WTC11 (cell line): Measurements from ENCODE around the gene LRMDA. TPM values are rescaled to one million over a fixed set of nuclear protein-coding genes. Genes with fewer than 3 reads are reported as not detected.

Source experiments
- ATAC-seq: fragments of 200-7000 bp; cut with Tn5 transposase; 2 replicates; pipeline ENCODE4 v1.10.0; 2021; ENCODE audit warnings: mild to moderate bottlenecking, moderate library complexity
- CTCF ChIA-PET: fragments of 300-600 bp; sonication (Branson Sonifier 250); formaldehyde crosslinking; loops from one replicate; lab custom pipeline; 2021; ENCODE audit warnings: antibody characterized with exemption; lab: Charles Lee
- POLR2A ChIA-PET: fragments of 350-600 bp; sonication (Branson Sonifier 250); formaldehyde crosslinking; loops from one replicate; lab custom pipeline; 2021; ENCODE audit warnings: antibody characterized with exemption; lab: Charles Lee
- DNase-seq: peaks from one replicate; pipeline ENCODE4 v3.0.0; 2021; ENCODE audit warnings: low spot score
- H3K27ac Mint-ChIP-seq: 2 replicates; pipeline ENCODE4 v1.8.0; 2021; ENCODE audit warnings: mixed read lengths
- H3K27me3 Mint-ChIP-seq: 2 replicates; pipeline ENCODE4 v1.8.0; 2021; ENCODE audit warnings: low read depth, mild to moderate bottlenecking, moderate library complexity, mixed read lengths
- H3K36me3 Mint-ChIP-seq: 2 replicates; pipeline ENCODE4 v1.8.0; 2021; ENCODE audit warnings: mixed read lengths
- H3K4me1 Mint-ChIP-seq: 2 replicates; pipeline ENCODE4 v1.8.0; 2022; ENCODE audit warnings: mixed read lengths
- H3K4me3 Mint-ChIP-seq: 2 replicates; pipeline ENCODE4 v1.8.0; 2021; ENCODE audit warnings: mild to moderate bottlenecking, moderate library complexity, mixed read lengths
- H3K9me3 Mint-ChIP-seq: 2 replicates; pipeline ENCODE4 v1.8.0; 2021; ENCODE audit warnings: mixed read lengths
- CDX4 ChIP-seq: fragments of 250-450 bp; sonication (Bioruptor Pico); IDR thresholded peaks from 2 replicates; pipeline ENCODE4 v1.9.0; 2021; ENCODE audit warnings: moderate library complexity, mild to moderate bottlenecking, inconsistent platforms, borderline replicate concordance
- CREB1 ChIP-seq: sonication (generic); formaldehyde crosslinking; IDR thresholded peaks from 2 replicates; pipeline ENCODE4 v1.8.0; 2023; ENCODE audit warnings: mild to moderate bottlenecking, missing genetic modification reagents
- CTCF ChIP-seq: fragments of 200-600 bp; IDR thresholded peaks from 2 replicates; pipeline ENCODE4 v1.8.0; 2022; ENCODE audit warnings: antibody characterized with exemption
- ERG ChIP-seq: fragments of 250-450 bp; sonication (Bioruptor Pico); IDR thresholded peaks from 2 replicates; pipeline ENCODE4 v1.8.0; 2021; ENCODE audit warnings: mild to moderate bottlenecking
- ETV6 ChIP-seq: sonication (generic); formaldehyde crosslinking; IDR thresholded peaks from 2 replicates; pipeline ENCODE4 v1.8.1; 2022; ENCODE audit warnings: mild to moderate bottlenecking, missing genetic modification reagents
- FOXJ3 ChIP-seq: sonication (generic); formaldehyde crosslinking; IDR thresholded peaks from 2 replicates; pipeline ENCODE4 v1.9.0; 2021; ENCODE audit warnings: missing genetic modification reagents, mild to moderate bottlenecking, borderline replicate concordance
- FOXP1 ChIP-seq: sonication (generic); formaldehyde crosslinking; IDR thresholded peaks from 2 replicates; pipeline ENCODE4 v1.8.0; 2022; ENCODE audit warnings: missing genetic modification reagents, mild to moderate bottlenecking, moderate library complexity, borderline replicate concordance
- GABPB1 ChIP-seq: sonication (generic); formaldehyde crosslinking; IDR thresholded peaks from 2 replicates; pipeline ENCODE4 v1.8.1; 2023; ENCODE audit warnings: mild to moderate bottlenecking, missing genetic modification reagents
- GRHL2 ChIP-seq: fragments of 250-450 bp; sonication (Bioruptor Pico); IDR thresholded peaks from 2 replicates; pipeline ENCODE4 v1.8.0; 2022; ENCODE audit warnings: mild to moderate bottlenecking, moderate library complexity; ENCODE audit not compliant: insufficient replicate concordance, severe bottlenecking
- KAT7 ChIP-seq: sonication (generic); formaldehyde crosslinking; IDR thresholded peaks from 2 replicates; pipeline ENCODE4 v1.8.1; 2023; ENCODE audit warnings: missing genetic modification reagents, mild to moderate bottlenecking, borderline replicate concordance
- MYBL2 ChIP-seq: sonication (generic); formaldehyde crosslinking; IDR thresholded peaks from 2 replicates; pipeline ENCODE4 v1.8.1; 2023; ENCODE audit warnings: mild to moderate bottlenecking, moderate library complexity, missing genetic modification reagents
- NR2C2 ChIP-seq: sonication (generic); formaldehyde crosslinking; IDR thresholded peaks from 2 replicates; pipeline ENCODE4 v1.8.0; 2022; ENCODE audit warnings: mild to moderate bottlenecking, missing genetic modification reagents
- RELA ChIP-seq: sonication (generic); formaldehyde crosslinking; IDR thresholded peaks from 2 replicates; pipeline ENCODE4 v1.8.1; 2022; ENCODE audit warnings: missing genetic modification reagents, mild to moderate bottlenecking, borderline replicate concordance
- SOX15 ChIP-seq: fragments of 250-450 bp; sonication (Bioruptor Pico); IDR thresholded peaks from 2 replicates; pipeline ENCODE4 v1.9.0; 2021; ENCODE audit warnings: mild to moderate bottlenecking
- SP1 ChIP-seq: sonication (generic); formaldehyde crosslinking; conservative IDR thresholded peaks from 2 replicates; pipeline ENCODE4 v1.8.1; 2022; ENCODE audit warnings: missing genetic modification reagents
- TCF7 ChIP-seq: sonication (generic); formaldehyde crosslinking; IDR thresholded peaks from 2 replicates; pipeline ENCODE4 v1.8.0; 2022; ENCODE audit warnings: mild to moderate bottlenecking, low read depth, missing genetic modification reagents, moderate library complexity
- TEAD4 ChIP-seq: sonication (generic); formaldehyde crosslinking; IDR thresholded peaks from 2 replicates; pipeline ENCODE4 v1.8.0; 2022; ENCODE audit warnings: mild to moderate bottlenecking, missing genetic modification reagents
- TP53 ChIP-seq: sonication (generic); formaldehyde crosslinking; IDR thresholded peaks from 2 replicates; pipeline ENCODE4 v1.8.1; 2023; ENCODE audit warnings: mild to moderate bottlenecking, missing genetic modification reagents
- ZNF138 ChIP-seq: sonication (generic); formaldehyde crosslinking; conservative IDR thresholded peaks from 2 replicates; pipeline ENCODE4 v1.8.1; 2022; ENCODE audit warnings: mild to moderate bottlenecking, moderate library complexity, missing genetic modification reagents
- ZNF281 ChIP-seq: sonication (generic); formaldehyde crosslinking; IDR thresholded peaks from 2 replicates; pipeline ENCODE4 v1.8.0; 2023; ENCODE audit warnings: mild to moderate bottlenecking, missing genetic modification reagents
- ZNF317 ChIP-seq: sonication (generic); formaldehyde crosslinking; IDR thresholded peaks from 2 replicates; pipeline ENCODE4 v1.8.1; 2023; ENCODE audit warnings: low read depth, mild to moderate bottlenecking, moderate library complexity, missing genetic modification reagents, borderline replicate concordance
- ZNF512 ChIP-seq: sonication (generic); formaldehyde crosslinking; IDR thresholded peaks from 2 replicates; pipeline ENCODE4 v1.8.1; 2022; ENCODE audit warnings: missing genetic modification reagents, borderline replicate concordance
- ZNF532 ChIP-seq: fragments of 250-450 bp; sonication (Bioruptor Pico); IDR thresholded peaks from 2 replicates; pipeline ENCODE4 v1.9.0; 2021; ENCODE audit warnings: mild to moderate bottlenecking, borderline replicate concordance
- total RNA-seq: library from RNA; stranded (reverse); gene quantifications from 3 replicates; pipeline ENCODE4 v1.2.3, GENCODE V29; 2021

The LRMDA gene
- total RNA-seq, 1 experiment from 2014 or later: 0.92 TPM

GRCh38 chr10:76408646-76409045, 977.2 kb downstream of the LRMDA start:
- TF ChIP-seq GRHL2 (CRISPR knock-in tag): no peak
- TF ChIP-seq ERG (CRISPR knock-in tag): no peak
- TF ChIP-seq RELA (CRISPR knock-in tag): no peak
- TF ChIP-seq FOXJ3 (CRISPR knock-in tag): no peak
- no peak for TF ChIP-seq CDX4 (CRISPR knock-in tag)
- TF ChIP-seq ZNF138 (CRISPR knock-in tag): no peak
- TF ChIP-seq SOX15 (CRISPR knock-in tag): no peak
- no peak for TF ChIP-seq CREB1
- TF ChIP-seq FOXP1 (CRISPR knock-in tag): no peak
- no peak for TF ChIP-seq TP53 (CRISPR knock-in tag)
- no peak for TF ChIP-seq SP1 (CRISPR knock-in tag)
- TF ChIP-seq ETV6 (CRISPR knock-in tag): no peak
- H3K27ac Mint-ChIP-seq: no peak overlapping the region
- peaks cover 41% of the 10 kb centered on the region for H3K9me3 Mint-ChIP-seq
- H3K4me3 Mint-ChIP-seq: no peak overlapping the region
- ATAC-seq (no peak), DNase-seq (no peak)
- peaks cover 4% of the 10 kb centered on the region; the same call in 1 of the 2 replicates for H3K27me3 Mint-ChIP-seq
- peaks cover 13% of the 10 kb centered on the region for H3K36me3 Mint-ChIP-seq
- H3K4me1 Mint-ChIP-seq: peaks cover 10% of the 10 kb centered on the region
- ChIA-PET POLR2A (no interaction called here), CTCF (no interaction called here)

- Mint-ChIP-seq H3K36me3 (no peaks in the 10 kb centered on the region), H3K9me3 (peaks cover 16% of the 10 kb centered on the region), H3K4me3 (no peak overlapping the region), H3K27me3 (no peaks in the 10 kb centered on the region; the same call in 1 of the 2 replicates), H3K27ac (no peak overlapping the region), H3K4me1 (no peaks in the 10 kb centered on the region)
- ChIA-PET POLR2A (no interaction called here), CTCF (no interaction called here)
- ATAC-seq: no peak
- DNase-seq: no peak
- no peak for TF ChIP-seq KAT7
- TF ChIP-seq NR2C2 (CRISPR knock-in tag): no peak
- no peak for TF ChIP-seq ZNF512 (CRISPR knock-in tag)
- no peak for TF ChIP-seq TEAD4 (CRISPR knock-in tag)
- no peak for TF ChIP-seq TCF7 (CRISPR knock-in tag)
- no peak for TF ChIP-seq CTCF
- no peak for TF ChIP-seq ZNF532 (CRISPR knock-in tag)
- TF ChIP-seq TP53 (CRISPR knock-in tag): no peak
- no peak for TF ChIP-seq ZNF317 (CRISPR knock-in tag)
- no peak for TF ChIP-seq GABPB1 (CRISPR knock-in tag)
- TF ChIP-seq ZNF281: no peak
- no peak for TF ChIP-seq MYBL2 (CRISPR knock-in tag)
These were observed 980.5 kb downstream of the LRMDA start for GRCh38 chr10:76411729-76412435.
